Breast epithelium (tissue), 4 donors: Measurements from ENCODE around the gene TMEM179B. TPM values are rescaled to one million over a fixed set of nuclear protein-coding genes. Genes with fewer than 3 reads are reported as not detected.

Experiments used
- DNase-seq, 2 donors: peaks; one replicate each; pipeline ENCODE4 v3.0.0-alpha.2; 2019; ENCODE audit warnings: low spot score in 2 of 2
- H3K27ac ChIP-seq, 2 donors: fragments of 200-600 bp; sonication (generic) in 1 of 2; one replicate each; pipeline ENCODE4 v1.5.1; 2016 to 2019; ENCODE audit warnings: mild to moderate bottlenecking in 1 of 2
- H3K27me3 ChIP-seq, 2 donors: fragments of 200-600 bp; sonication (generic) in 1 of 2; one replicate each; pipeline versions ENCODE4 v1.5.1 to v1.6.0; 2017 to 2019; ENCODE audit warnings: control low read depth in 1 of 2, mild to moderate bottlenecking in 1 of 2
- H3K36me3 ChIP-seq: fragments of 200-600 bp; one replicate; pipeline ENCODE4 v1.5.1; 2019
- H3K4me1 ChIP-seq, 2 donors: fragments of 200-600 bp; sonication (generic); one replicate each; pipeline ENCODE4 v1.5.1; 2016 to 2019; ENCODE audit warnings: control low read depth in 1 of 2
- H3K4me3 ChIP-seq, 3 donors: fragments of 200-600 bp; sonication (generic); 1 replicate in 2 of 3; 2 replicates in 1 of 3; pipeline ENCODE4 v1.5.1; 2016 to 2019; ENCODE audit warnings: mild to moderate bottlenecking in 3 of 3, moderate library complexity in 2 of 3
- H3K9me3 ChIP-seq, 2 donors: fragments of 200-600 bp; sonication (generic) in 1 of 2; one replicate each; pipeline ENCODE4 v1.5.1; 2016 to 2019; ENCODE audit warnings: control low read depth in 1 of 2
- POLR2A ChIP-seq: fragments of 450-650 bp; IDR thresholded peaks from one replicate; pipeline ENCODE4 v1.6.1; 2016; ENCODE audit warnings: antibody characterized with exemption, mild to moderate bottlenecking, moderate library complexity
- POLR2AphosphoS5 ChIP-seq, 3 donors: sonication (generic); formaldehyde crosslinking; IDR thresholded peaks; one replicate each; pipeline ENCODE4 v1.6.1; 2017; ENCODE audit warnings: antibody characterized with exemption in 3 of 3
- intact Hi-C: fragments of 100-400 bp; cut with DNase I; formaldehyde crosslinking; loops from one replicate; pipeline ENCODE4 v1.15.1; 2023; ENCODE audit warnings: low total_unique reads
- total RNA-seq, 3 donors: library from RNA; depleted of rRNA; stranded (reverse); fragments of >200 nt; gene quantifications; one replicate each; pipeline ENCODE4 v1.1.0, GENCODE V29; 2016
- TF ChIP-seq, protein P1 (sequence below), 3 donors: fragments of 450-650 bp; IDR thresholded peaks; one replicate each; pipeline ENCODE4 v1.5.1; 2016 to 2017; ENCODE audit warnings: antibody characterized with exemption in 3 of 3, mild to moderate bottlenecking in 3 of 3, moderate library complexity in 3 of 3

Gene TMEM179B
- total RNA-seq, 3 donors from 2014 or later: 61.4 to 66.9 (median 64.9) TPM

DNA sequence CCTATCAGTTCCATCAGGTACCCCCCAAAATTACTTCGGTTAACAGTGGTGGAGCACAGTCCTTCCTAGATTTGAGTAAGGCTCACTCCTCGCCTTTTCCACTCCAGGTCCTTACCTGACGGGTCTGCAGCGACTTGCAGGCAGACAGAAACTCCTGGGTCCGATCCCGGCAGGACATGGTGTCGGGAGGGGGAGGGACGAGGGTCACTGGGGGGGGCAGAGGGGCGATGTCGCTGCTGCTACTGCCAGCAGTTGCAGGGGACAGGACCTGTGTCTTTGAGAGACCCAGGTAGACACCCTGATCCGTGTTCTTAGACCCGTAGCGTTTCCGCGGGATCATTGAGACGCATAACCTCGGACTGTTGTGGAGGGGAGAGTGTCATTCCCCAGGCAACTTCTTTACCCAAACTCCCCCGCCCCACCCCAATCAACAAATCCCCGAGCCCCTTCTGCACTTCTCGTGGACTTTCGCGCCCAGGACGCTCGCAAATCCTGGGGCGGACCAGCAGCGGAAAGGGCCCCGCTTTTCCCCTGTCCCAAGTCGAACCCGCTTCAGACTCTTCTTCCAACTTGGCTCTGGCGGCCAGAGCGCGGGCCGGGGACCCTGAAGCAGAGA, 43.8 kb downstream of the TMEM179B start:
- TF ChIP-seq, protein P1, sequence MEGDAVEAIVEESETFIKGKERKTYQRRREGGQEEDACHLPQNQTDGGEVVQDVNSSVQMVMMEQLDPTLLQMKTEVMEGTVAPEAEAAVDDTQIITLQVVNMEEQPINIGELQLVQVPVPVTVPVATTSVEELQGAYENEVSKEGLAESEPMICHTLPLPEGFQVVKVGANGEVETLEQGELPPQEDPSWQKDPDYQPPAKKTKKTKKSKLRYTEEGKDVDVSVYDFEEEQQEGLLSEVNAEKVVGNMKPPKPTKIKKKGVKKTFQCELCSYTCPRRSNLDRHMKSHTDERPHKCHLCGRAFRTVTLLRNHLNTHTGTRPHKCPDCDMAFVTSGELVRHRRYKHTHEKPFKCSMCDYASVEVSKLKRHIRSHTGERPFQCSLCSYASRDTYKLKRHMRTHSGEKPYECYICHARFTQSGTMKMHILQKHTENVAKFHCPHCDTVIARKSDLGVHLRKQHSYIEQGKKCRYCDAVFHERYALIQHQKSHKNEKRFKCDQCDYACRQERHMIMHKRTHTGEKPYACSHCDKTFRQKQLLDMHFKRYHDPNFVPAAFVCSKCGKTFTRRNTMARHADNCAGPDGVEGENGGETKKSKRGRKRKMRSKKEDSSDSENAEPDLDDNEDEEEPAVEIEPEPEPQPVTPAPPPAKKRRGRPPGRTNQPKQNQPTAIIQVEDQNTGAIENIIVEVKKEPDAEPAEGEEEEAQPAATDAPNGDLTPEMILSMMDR (IDR thresholded peaks at IDR 0.05): no peak
- H3K9me3 ChIP-seq: no peaks in the 10 kb centered on the region
- H3K4me3 ChIP-seq: peak overlapping the region; percentile 74 to 92 (median 88)
- DNase-seq: no peak
- peak overlapping the region; percentile 98 for H3K27ac ChIP-seq
- H3K36me3 ChIP-seq: no peaks in the 10 kb centered on the region
- intact Hi-C loops: loop anchor here (10.0 kb wide), 1 partner anchor 46 kb away; the partner anchor contains the start of gene TMEM179B
- H3K4me1 ChIP-seq: peaks cover 4 to 6% of the 10 kb centered on the region in 2 donors
- no peaks in the 10 kb centered on the region for H3K27me3 ChIP-seq

DNA sequence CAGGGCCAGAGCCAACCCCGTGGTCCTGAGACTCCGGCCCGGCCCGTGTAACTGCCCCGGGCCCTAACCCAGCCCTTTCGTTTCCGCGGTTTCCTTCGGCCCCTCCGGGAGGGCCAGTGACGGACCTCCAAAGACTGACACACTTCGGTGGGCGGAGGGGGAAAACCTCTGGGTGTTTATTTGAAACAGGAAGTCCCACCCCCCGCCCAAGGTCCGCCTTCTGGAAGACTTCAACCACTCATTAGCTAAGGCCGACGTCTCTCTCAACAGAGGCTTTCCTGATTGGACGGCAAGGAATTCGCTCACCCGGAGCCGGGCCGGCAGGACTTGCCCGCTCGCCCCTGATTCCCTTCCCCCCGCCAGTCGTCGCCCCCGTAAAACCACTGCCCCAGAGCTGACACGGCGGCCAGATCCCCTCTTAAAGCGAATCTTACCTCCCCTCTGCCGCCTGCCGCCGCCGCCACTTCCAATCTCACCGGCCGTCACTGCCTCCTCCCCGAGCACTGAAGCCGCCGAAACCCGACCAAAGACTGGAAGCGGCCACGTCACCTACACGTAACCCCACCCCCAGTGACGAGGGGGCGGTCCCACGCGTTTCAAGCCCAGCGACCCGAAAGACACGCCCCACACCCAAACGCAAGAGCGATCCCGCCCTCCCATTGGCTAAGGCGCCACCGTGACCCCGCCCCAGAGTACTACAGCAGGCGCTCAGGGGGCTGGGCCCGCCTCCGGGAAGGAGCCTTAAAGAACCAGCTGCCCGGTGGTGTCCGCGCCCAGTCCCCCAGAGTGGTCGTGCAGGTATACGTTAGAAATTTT, 44.5 kb downstream of the TMEM179B start, which contains the start of gene STX5:
Gene STX5, minus strand, starts transcription at position 532 of the 816 bp plus-strand sequence. CDS start 808 bp downstream, outside the sequence.
- Histone ChIP-seq H3K4me3 (peak within 1 kb of the TSS; percentile 74 to 92 (median 88)), H3K27me3 (no peaks in the 10 kb centered on the region), H3K9me3 (no peaks in the 10 kb centered on the region), H3K27ac (peak within 1 kb of the TSS; percentile 98), H3K4me1 (peaks cover 4 to 6% of the 10 kb centered on the region in 2 donors), H3K36me3 (no peaks in the 10 kb centered on the region)
- intact Hi-C loops: loop anchor here (10.0 kb wide), 1 partner anchor 47 kb away; the partner anchor contains the start of gene TMEM179B
- peak; percentile 92 for TF ChIP-seq POLR2A
- TF ChIP-seq, protein P1 (IDR thresholded peaks at IDR 0.05): no peak
- TF ChIP-seq POLR2AphosphoS5 (IDR thresholded peaks at IDR 0.05): peak; percentile 69 to 98 (median 82)
- DNase-seq: peak; percentile 100

DNA sequence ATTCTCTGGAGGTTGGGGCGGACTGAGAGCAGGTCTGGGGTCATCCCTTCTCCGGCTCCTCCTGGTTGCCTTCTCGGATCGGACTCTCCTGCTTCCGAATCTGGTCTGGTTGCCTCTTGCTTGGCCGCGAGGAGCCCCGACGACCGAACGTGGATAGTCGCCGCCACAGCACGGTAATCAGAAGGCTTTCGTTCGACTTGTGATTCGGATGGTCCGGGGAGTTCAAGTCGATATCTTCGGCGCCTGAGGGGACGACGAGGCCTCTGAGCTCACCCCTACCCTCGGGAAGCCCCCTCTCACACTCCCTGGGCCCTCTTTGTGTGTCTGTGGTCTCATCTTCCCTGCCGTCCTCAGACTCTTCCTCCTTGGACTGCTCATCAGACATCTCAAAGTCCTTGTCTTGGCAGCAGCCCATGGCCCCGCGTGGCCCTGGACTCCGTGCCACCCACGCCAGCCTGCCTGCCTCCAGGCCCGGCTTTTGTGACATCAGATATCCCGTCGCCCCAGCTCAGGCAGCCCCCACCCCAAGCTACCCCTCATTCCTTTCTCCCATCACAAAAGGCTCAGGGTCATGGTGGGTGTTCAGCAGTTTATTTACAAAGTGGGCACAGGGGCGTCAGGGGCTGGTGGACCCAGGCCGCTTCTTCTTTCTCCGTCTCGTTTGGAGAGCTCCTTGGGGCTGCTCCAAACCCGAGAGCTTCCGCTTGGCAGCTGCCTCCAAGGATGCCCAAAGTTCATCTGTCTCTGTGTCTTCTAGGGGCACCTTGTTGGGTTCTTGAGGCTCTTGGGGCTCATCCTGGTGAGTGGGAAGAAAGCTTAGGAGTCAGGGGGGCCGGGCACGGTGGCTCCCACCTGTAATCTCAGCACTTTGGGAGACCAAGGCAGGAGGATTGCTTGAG, 45.4 kb downstream of the TMEM179B start, which contains the start of gene TEX54:
Gene TEX54, minus strand, starts transcription at position 506 of the 899 bp plus-strand sequence.
- TF ChIP-seq POLR2A (no peak), POLR2AphosphoS5 (IDR thresholded peaks at IDR 0.05) (no peak)
- TF ChIP-seq, protein P1 (IDR thresholded peaks at IDR 0.05): no peak
- DNase-seq: peak; percentile 59 to 64
- Histone ChIP-seq H3K4me1 (peaks cover 4 to 6% of the 10 kb centered on the region in 2 donors), H3K9me3 (no peaks in the 10 kb centered on the region), H3K36me3 (no peaks in the 10 kb centered on the region), H3K27ac (peak within 1 kb of the TSS; percentile 98), H3K27me3 (no peaks in the 10 kb centered on the region), H3K4me3 (peak within 1 kb of the TSS; percentile 74 to 92 (median 88))
- intact Hi-C loops: loop anchor here (10.0 kb wide), 1 partner anchor 48 kb away; the partner anchor contains the start of gene TMEM179B

DNA sequence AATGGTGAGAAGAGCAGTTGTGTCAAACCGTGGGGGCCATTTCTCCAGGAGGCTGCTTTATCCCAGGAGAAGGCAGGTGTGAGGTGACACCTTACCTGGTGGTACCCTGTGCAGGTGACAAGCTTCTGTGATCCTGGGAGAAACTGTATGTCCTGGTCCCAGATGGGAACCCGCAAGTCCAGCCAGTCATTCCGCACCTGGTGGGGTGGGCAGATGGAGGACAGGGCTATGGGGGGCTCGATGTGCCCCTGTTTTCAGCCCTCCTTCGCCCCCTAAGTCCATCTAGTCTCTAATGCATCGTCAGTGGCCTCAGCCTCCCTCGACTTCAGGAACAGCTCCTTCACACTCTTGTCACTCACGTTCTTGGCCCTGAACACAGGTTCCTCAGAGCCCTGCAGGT, 48.1 kb downstream of the TMEM179B start:
- H3K4me3 ChIP-seq: no peak overlapping the region
- no peaks in the 10 kb centered on the region for H3K36me3 ChIP-seq
- no peaks in the 10 kb centered on the region for H3K27me3 ChIP-seq
- no peak for TF ChIP-seq POLR2AphosphoS5 (IDR thresholded peaks at IDR 0.05)
- no peak for TF ChIP-seq POLR2A
- TF ChIP-seq, protein P1 (IDR thresholded peaks at IDR 0.05): no peak
- intact Hi-C loops: loop anchor here (10.0 kb wide), 1 partner anchor 51 kb away; the partner anchor contains the start of gene TMEM179B
- no peaks in the 10 kb centered on the region for H3K9me3 ChIP-seq
- no peak for DNase-seq
- peaks cover 4 to 13% of the 10 kb centered on the region in 2 donors for H3K4me1 ChIP-seq
- no peak overlapping the region for H3K27ac ChIP-seq
